ENCODE measurements around the gene ANKZF1. TPM values are rescaled to one million over a fixed set of nuclear protein-coding genes. Genes with fewer than 3 reads are reported as not detected.

ANKZF1 gene
- total and polyA plus RNA-seq, 2 of the 8 experiments (the other 6 are each of a cell fraction or from before 2014, with no cell fraction given) = 32.5 to 50.1 TPM

GRCh38 chr2:219234331-219234730 is 4.7 kb downstream of the ANKZF1 start:
- Histone ChIP-seq H3K27me3 (replicated peaks in 1 of 4; ENCODE audit: control insufficient read depth in 3 of 4, extremely low read depth in 1 of 4, insufficient read depth in 3 of 4, low read length in 3 of 4) (no peaks in the 10 kb centered on the region), H3K4me3 (ENCODE audit: extremely low read depth in 1 of 4, insufficient read depth in 2 of 4, low read depth in 3 of 4, low read length in 4 of 4) (no peak overlapping the region), H3K9me3 (ENCODE audit: insufficient read depth in 2 of 2, low read depth in 1 of 2, low read length in 1 of 2) (no peaks in the 10 kb centered on the region), H4K20me1 (replicated peaks in 1 of 2; ENCODE audit: control insufficient read depth in 1 of 2, insufficient read depth in 2 of 2, low read length in 2 of 2) (no peaks in the 10 kb centered on the region), H3K4me1 (replicated peaks in 1 of 4; ENCODE audit: control insufficient read depth in 3 of 4, insufficient read depth in 4 of 4, low read length in 3 of 4) (no peaks in the 10 kb centered on the region; a peak in 1 of 7 replicates), H2BK5ac (ENCODE audit: low read depth, low read length) (no peak overlapping the region), H2BK12ac (ENCODE audit: low read depth, low read length) (no peak overlapping the region), H3K79me2 (ENCODE audit: control insufficient read depth in 1 of 2, insufficient read depth in 2 of 2, low read length in 2 of 2) (peaks cover 0 to 4% of the 10 kb centered on the region in 2 experiments; a peak in 1 of 4 replicates), H2AK5ac (ENCODE audit: low read depth, low read length) (no peak overlapping the region), H3K9ac (replicated peaks in 1 of 4; ENCODE audit: extremely low read depth in 1 of 4, low read depth in 3 of 4, low read length in 3 of 4) (no peak overlapping the region), H3K79me1 (ENCODE audit: low read depth, low read length) (no peaks in the 10 kb centered on the region), H3K18ac (ENCODE audit: extremely low read depth, low read length) (no peak overlapping the region), H2AFZ (ENCODE audit: low read length) (no peak overlapping the region), H4K8ac (ENCODE audit: extremely low read depth, insufficient read depth, low read length) (no peak overlapping the region), H4K91ac (replicated peaks; ENCODE audit: insufficient read length, low read length) (no peak overlapping the region), H3K4me2 (ENCODE audit: insufficient read depth in 1 of 2, low read depth in 2 of 2, low read length in 2 of 2) (no peak overlapping the region), H4K5ac (ENCODE audit: insufficient read length, low read depth, low read length) (no peak overlapping the region), H3K14ac (ENCODE audit: insufficient read length) (no peak overlapping the region), H3K23ac (ENCODE audit: insufficient read length) (no peak overlapping the region), H3K23me2 (ENCODE audit: low read depth, low read length) (peaks cover 2% of the 10 kb centered on the region; the same call in 1 of the 2 replicates), H3K56ac (replicated peaks; ENCODE audit: insufficient read length, low read depth, low read length) (no peak overlapping the region), H2BK120ac (replicated peaks; ENCODE audit: low read depth, low read length) (no peak overlapping the region), H2BK15ac (ENCODE audit: low read length) (no peak overlapping the region), H3K4ac (replicated peaks; ENCODE audit: insufficient read length, low read depth, low read length) (no peak overlapping the region), H2BK20ac (ENCODE audit: low read length) (no peak overlapping the region), H3K36me3 (ENCODE audit: control insufficient read depth in 2 of 4, insufficient read depth in 4 of 4, low read length in 3 of 4) (peaks cover 35 to 69% (median 57%) of the 10 kb centered on the region in 4 experiments), H3K27ac (ENCODE audit: low read depth, low read length) (no peak overlapping the region)
- TF ChIP-seq POU5F1 (IDR thresholded peaks at IDR 0.05; ENCODE audit: low read depth, low read length) (no peak), POLR2A (IDR thresholded peaks at IDR 0.05; ENCODE audit: control extremely low read depth in 1 of 2, low read depth in 2 of 2, low read length in 2 of 2) (no peak), JUND (IDR thresholded peaks at IDR 0.05; ENCODE audit: low read length) (no peak), KDM5A (IDR thresholded peaks at IDR 0.05; ENCODE audit: low read length) (no peak), CHD1 (IDR thresholded peaks at IDR 0.05; ENCODE audit: low read depth, low read length) (no peak), TCF12 (IDR thresholded peaks at IDR 0.05; ENCODE audit: low read depth, low read length) (no peak), RFX5 (IDR thresholded peaks at IDR 0.05; ENCODE audit: borderline replicate concordance, low read depth, low read length) (no peak), RNF2 (IDR thresholded peaks at IDR 0.05; ENCODE audit: borderline replicate concordance, low read depth, low read length, missing control alignments, poor library complexity, severe bottlenecking) (no peak), SIRT6 (IDR thresholded peaks at IDR 0.05; ENCODE audit: low read length) (no peak)
- DNase-seq (ENCODE audit: low read depth in 1 of 2, low spot score in 2 of 2) = no peak
- POLR2A ChIA-PET (ENCODE audit: partially characterized antibody) = interaction anchor here (2.1 to 4.9 kb wide), 3 partner anchors 8 to 13 kb away, joined by 8 to 22 read pairs (median 11); partner anchors contain the start of genes GLB1L and STK16
- 88% methylated on average over 3 of the region's 3 CpGs; no CpG with 5 or more reads in 1 of the 2 experiments for WGBS, 2 experiments (ENCODE audit: extremely low coverage in 1 of 2, insufficient coverage in 1 of 2, insufficient read length in 1 of 2, insufficient replicate concordance in 2 of 2, low coverage in 1 of 2, low lambda C conversion rate in 2 of 2, missing lambda C conversion rate in 1 of 2)
- CTCF ChIA-PET (ENCODE audit: partially characterized antibody) = interaction anchor here (1.0 to 2.8 kb wide), 3 partner anchors 44 to 254 kb away, joined by 3 to 12 read pairs (median 3); partner anchors contain the start of gene DNAJB2
- FAIRE-seq = no peak
